GM23248 (cell line): ENCODE measurements around the gene FKBP8.
"Not testable (repeated sequence)": the region's sequence is repeated elsewhere in the genome, so short reads cannot be mapped to it uniquely, and the experiment has no call there.

Experiments
- EZH2 ChIP-seq: fragments of 200-600 bp; sonication (generic); IDR thresholded peaks from 2 replicates; pipeline ENCODE4 v1.6.1; 2018; ENCODE audit warnings: antibody characterized with exemption, mild to moderate bottlenecking; ENCODE audit not compliant: insufficient read depth, poor library complexity, severe bottlenecking
- EZH2phosphoT487 ChIP-seq: fragments of 200-600 bp; sonication (generic); IDR thresholded peaks from 2 replicates; pipeline ENCODE4 v1.6.1; 2018; ENCODE audit warnings: antibody characterized with exemption, moderate library complexity, mild to moderate bottlenecking, low read depth; ENCODE audit not compliant: insufficient read depth

GRCh38 chr19:18522862-18523440 is 20.4 kb downstream of the FKBP8 start:
- TF ChIP-seq EZH2phosphoT487, EZH2: not testable (repeated sequence)
